ENCODE data around the gene DDAH1.
"Not testable (repeated sequence)": the region's sequence is repeated elsewhere in the genome, so short reads cannot be mapped to it uniquely, and the experiment has no call there.

DDAH1 gene

DNA sequence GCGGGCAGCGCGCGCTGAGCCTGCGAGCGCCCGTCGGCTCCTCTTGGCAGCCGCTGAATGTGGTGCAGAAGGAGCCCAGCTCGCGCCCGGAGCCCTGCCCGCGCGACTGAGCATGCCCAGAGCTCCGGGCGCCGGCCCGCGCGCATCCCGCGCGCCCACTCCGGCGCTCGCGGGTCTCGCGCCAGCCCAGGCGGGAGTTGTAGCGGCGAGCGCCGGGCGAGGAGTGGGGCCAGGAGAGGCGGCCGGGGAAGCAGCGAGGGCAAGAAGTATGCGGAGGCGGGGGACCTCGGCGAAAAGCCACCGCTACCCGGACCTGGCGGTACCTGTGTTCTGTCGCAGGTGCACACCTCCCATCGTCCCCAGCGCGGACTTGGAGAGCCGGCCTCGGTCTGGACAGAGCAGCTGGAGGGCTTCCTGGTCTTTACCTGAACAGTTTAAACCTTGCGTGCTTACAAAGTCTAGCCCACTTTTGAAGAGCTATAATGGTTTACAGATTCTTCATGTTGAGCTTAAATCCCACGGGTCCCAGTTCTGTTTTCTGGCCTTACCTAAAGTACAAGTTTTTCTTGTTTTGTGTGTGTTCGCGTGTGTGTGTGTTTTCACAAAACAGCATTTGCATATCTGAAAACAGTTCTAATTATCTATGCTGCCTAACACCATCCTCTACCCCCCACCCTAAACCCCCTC, at the start of gene DDAH1:
Gene DDAH1, minus strand, starts transcription at position 61 of the 687 bp plus-strand sequence. CDS start 114 bp downstream, outside the sequence.
- no peaks in the 10 kb centered on the region for H3K36me3 Mint-ChIP-seq (ENCODE audit: low read depth)
- peak within 1 kb of the TSS; percentile 83 to 93 (median 92) for H3K27ac Mint-ChIP-seq
- no peaks in the 10 kb centered on the region for H3K9me3 Mint-ChIP-seq
- TF ChIP-seq, protein P1, sequence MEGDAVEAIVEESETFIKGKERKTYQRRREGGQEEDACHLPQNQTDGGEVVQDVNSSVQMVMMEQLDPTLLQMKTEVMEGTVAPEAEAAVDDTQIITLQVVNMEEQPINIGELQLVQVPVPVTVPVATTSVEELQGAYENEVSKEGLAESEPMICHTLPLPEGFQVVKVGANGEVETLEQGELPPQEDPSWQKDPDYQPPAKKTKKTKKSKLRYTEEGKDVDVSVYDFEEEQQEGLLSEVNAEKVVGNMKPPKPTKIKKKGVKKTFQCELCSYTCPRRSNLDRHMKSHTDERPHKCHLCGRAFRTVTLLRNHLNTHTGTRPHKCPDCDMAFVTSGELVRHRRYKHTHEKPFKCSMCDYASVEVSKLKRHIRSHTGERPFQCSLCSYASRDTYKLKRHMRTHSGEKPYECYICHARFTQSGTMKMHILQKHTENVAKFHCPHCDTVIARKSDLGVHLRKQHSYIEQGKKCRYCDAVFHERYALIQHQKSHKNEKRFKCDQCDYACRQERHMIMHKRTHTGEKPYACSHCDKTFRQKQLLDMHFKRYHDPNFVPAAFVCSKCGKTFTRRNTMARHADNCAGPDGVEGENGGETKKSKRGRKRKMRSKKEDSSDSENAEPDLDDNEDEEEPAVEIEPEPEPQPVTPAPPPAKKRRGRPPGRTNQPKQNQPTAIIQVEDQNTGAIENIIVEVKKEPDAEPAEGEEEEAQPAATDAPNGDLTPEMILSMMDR (IDR thresholded peaks at IDR 0.05; ENCODE audit: unreplicated experiment in 3 of 3) = no peak
- H3K4me3 Mint-ChIP-seq = peak within 1 kb of the TSS; percentile 77 to 88 (median 83)
- H3K27me3 Mint-ChIP-seq (ENCODE audit: low read depth) = peaks cover 24% of the 10 kb centered on the region
- peaks cover 10% of the 10 kb centered on the region for H3K4me1 Mint-ChIP-seq

DNA sequence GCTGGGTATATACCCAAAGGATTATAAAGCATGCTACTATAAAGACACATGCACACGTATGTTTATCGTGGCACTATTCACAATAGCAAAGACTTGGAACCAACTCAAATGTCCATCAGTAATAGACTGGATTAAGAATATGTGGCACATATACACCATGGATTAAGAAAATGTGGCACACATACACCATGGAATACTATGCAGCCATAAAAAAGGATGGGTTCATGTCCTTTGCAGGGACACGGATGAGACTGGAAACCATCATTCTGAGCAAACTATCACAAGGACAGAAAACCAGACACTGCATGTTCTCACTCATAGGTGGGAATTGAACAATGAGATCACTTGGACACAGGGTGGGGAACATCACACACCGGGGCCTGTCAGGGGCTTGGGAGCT, 49.0 kb upstream of the DDAH1 start:
- H3K27ac Mint-ChIP-seq; H3K4me1 Mint-ChIP-seq; H3K27me3 Mint-ChIP-seq (ENCODE audit: low read depth); H3K4me3 Mint-ChIP-seq; H3K36me3 Mint-ChIP-seq (ENCODE audit: low read depth): not testable (repeated sequence)
- H3K9me3 Mint-ChIP-seq = peaks cover 27% of the 10 kb centered on the region

DNA sequence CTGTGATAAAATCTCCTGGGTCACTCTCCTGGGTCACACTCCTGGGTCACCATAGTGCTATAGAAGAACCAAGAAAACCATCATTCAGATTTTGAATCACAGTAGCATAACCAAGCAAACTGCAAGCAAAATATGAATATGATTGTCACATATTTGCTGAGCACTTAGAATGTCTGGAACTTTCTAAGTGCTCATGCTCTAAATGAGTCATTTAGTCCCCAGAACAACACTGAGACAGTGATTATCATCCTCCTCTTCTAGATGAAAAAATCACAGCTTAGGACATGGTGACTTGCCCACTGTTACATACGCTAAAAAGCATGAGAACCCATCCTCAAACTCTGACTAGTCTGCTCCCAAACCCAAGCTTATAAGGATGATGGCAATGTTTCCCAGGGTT, 39.5 kb upstream of the DDAH1 start:
- no peak overlapping the region for H3K4me3 Mint-ChIP-seq
- TF ChIP-seq, protein P1 (IDR thresholded peaks at IDR 0.05; ENCODE audit: unreplicated experiment in 3 of 3) = no peak
- H3K9me3 Mint-ChIP-seq = peaks cover 22% of the 10 kb centered on the region
- peaks cover 4% of the 10 kb centered on the region for H3K36me3 Mint-ChIP-seq (ENCODE audit: low read depth)
- no peaks in the 10 kb centered on the region for H3K27me3 Mint-ChIP-seq (ENCODE audit: low read depth)
- H3K4me1 Mint-ChIP-seq = peaks cover 4% of the 10 kb centered on the region
- no peak overlapping the region for H3K27ac Mint-ChIP-seq

DNA sequence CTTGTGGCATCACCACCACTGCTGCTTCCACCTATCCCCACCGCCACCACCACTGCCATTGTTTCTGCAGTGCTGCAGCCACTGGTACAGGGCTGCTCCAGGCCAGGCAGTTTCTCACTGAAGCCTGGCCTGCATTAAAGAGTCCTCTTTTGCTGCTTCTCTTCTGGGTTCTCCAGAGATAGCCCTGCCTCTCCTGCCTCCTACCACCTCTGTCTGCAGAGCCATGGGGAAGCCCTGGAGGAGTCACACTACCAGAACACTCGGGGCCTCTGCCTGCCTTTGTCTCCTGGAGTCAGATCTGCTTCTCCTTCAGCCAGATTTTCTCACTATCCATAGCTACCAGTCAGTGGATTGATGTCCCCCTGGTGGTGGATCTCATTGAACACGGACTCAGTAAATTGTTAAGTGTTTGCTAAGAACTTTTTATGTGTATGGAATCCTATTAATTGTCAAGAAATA, 37.7 kb upstream of the DDAH1 start:
- TF ChIP-seq, protein P1 (IDR thresholded peaks at IDR 0.05; ENCODE audit: unreplicated experiment in 3 of 3) = peak; percentile 51 to 63 (median 55)
- Mint-ChIP-seq H3K27me3 (ENCODE audit: low read depth) (no peaks in the 10 kb centered on the region), H3K9me3 (peaks cover 20% of the 10 kb centered on the region), H3K4me3 (no peak overlapping the region), H3K4me1 (peaks cover 4% of the 10 kb centered on the region), H3K27ac (peak overlapping the region; percentile 5 to 78 (median 14)), H3K36me3 (ENCODE audit: low read depth) (peaks cover 4% of the 10 kb centered on the region)

DNA sequence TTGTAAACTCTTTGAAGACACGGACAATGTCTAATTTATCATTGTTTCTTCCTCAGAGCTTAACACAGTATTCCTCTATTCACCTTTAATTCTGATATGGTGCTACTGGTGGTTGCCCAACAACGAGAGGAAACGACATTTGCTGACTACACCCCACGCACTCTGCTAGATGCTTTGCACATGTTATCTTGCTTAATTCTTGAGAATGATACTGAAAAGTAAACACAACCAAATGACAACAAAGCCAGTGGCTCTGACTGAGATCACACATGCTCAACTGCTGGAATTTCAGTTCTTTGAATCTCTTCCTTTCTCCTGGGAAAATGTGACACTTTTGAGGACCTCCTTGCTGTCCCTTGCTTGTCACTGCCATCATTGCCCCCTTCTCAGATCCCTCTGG, 37.2 kb upstream of the DDAH1 start:
- Mint-ChIP-seq H3K4me3 (no peak overlapping the region), H3K4me1 (peaks cover 4% of the 10 kb centered on the region), H3K36me3 (ENCODE audit: low read depth) (peaks cover 4% of the 10 kb centered on the region), H3K27me3 (ENCODE audit: low read depth) (no peaks in the 10 kb centered on the region), H3K9me3 (peaks cover 20% of the 10 kb centered on the region), H3K27ac (no peak overlapping the region)
- TF ChIP-seq, protein P1 (IDR thresholded peaks at IDR 0.05; ENCODE audit: unreplicated experiment in 3 of 3) = no peak

DNA sequence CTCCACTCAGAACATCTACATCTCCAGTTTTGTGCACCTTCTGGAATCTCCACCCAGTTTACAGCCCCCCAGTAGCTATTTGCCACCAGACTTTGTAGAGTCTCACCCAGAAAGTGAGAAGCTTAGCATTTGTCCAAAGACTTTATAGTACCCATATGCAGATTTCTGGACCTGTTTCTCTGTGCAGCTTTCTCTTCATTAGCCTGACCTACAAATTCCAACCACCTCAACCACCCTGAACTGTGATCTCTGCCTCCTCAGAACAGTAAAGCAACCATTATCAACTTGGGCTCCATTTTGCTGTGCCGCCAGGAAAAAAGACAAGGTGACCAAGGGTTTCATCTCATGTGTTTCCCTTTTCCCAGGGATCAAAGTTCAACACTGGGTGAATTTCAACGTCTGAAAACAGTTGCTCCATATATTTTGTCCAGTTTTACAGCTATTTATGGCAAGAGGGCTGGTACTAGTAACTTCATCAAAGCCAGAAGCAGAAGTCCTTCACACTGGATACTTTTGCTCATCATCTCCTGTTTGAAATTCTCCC, 36.5 kb upstream of the DDAH1 start:
- Mint-ChIP-seq H3K27me3 (ENCODE audit: low read depth) (no peaks in the 10 kb centered on the region), H3K36me3 (ENCODE audit: low read depth) (peaks cover 4% of the 10 kb centered on the region), H3K4me3 (no peak overlapping the region), H3K27ac (no peak overlapping the region), H3K9me3 (peaks cover 20% of the 10 kb centered on the region), H3K4me1 (peaks cover 4% of the 10 kb centered on the region)
- TF ChIP-seq, protein P1 (IDR thresholded peaks at IDR 0.05; ENCODE audit: unreplicated experiment in 3 of 3) = no peak

Data from nephron (organoid).